ENCODE results near the gene APEX1.
A peak's percentile ranks its signal among the peaks of the same experiment; 100 is the strongest.

The APEX1 gene

DNA sequence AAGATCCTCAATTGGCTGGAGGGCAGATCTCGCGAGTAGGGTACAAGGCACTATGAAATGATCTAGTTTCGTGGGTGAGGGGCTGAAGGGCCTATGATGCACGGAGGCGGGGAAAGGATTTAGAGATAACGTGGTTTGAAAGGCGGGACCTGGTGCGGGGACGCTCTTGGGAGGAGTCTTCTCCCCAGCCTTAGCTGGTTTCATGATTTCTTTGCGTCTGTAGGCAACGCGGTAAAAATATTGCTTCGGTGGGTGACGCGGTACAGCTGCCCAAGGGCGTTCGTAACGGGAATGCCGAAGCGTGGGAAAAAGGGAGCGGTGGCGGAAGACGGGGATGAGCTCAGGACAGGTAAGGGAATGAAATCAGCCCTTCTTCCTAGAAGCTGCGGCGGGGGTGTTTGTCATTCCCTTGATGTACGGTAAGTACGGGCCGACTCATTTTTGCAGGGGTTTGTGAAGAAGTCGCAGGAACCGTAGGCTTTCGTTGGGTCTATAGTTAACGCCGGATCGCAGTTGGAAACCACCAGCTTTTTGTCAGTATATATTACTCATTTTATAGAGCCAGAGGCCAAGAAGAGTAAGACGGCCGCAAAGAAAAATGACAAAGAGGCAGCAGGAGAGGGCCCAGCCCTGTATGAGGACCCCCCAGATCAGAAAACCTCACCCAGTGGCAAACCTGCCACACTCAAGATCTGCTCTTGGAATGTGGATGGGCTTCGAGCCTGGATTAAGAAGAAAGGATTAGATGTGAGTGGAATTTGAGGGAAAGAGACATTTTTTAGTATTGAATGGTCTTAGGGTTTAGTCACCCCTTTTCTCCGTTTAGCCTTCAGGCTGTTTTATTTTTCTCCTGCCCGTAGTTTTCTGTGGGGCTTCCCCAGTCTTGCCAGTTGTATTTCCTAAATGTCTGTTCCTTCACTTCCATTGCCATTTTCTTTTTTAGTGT is 602 bp downstream of the APEX1 start:
- H3K9me3 Mint-ChIP-seq: no peaks in the 10 kb centered on the region
- H3K27ac Mint-ChIP-seq: no peak overlapping the region
- H3K36me3 Mint-ChIP-seq (ENCODE audit: low read depth): peaks cover 42% of the 10 kb centered on the region
- no peaks in the 10 kb centered on the region for H3K27me3 Mint-ChIP-seq
- H3K4me3 Mint-ChIP-seq: no peak overlapping the region
- DNase-seq (no peak), ATAC-seq (peak; percentile 71)
- peaks cover 40% of the 10 kb centered on the region for H3K4me1 Mint-ChIP-seq

DNA sequence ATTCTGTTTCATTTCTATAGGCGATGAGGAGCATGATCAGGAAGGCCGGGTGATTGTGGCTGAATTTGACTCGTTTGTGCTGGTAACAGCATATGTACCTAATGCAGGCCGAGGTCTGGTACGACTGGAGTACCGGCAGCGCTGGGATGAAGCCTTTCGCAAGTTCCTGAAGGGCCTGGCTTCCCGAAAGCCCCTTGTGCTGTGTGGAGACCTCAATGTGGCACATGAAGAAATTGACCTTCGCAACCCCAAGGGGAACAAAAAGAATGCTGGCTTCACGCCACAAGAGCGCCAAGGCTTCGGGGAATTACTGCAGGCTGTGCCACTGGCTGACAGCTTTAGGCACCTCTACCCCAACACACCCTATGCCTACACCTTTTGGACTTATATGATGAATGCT is 1.9 kb downstream of the APEX1 start:
- H3K36me3 Mint-ChIP-seq (ENCODE audit: low read depth): peaks cover 32% of the 10 kb centered on the region
- H3K27ac Mint-ChIP-seq: peak overlapping the region; percentile 58

DNA sequence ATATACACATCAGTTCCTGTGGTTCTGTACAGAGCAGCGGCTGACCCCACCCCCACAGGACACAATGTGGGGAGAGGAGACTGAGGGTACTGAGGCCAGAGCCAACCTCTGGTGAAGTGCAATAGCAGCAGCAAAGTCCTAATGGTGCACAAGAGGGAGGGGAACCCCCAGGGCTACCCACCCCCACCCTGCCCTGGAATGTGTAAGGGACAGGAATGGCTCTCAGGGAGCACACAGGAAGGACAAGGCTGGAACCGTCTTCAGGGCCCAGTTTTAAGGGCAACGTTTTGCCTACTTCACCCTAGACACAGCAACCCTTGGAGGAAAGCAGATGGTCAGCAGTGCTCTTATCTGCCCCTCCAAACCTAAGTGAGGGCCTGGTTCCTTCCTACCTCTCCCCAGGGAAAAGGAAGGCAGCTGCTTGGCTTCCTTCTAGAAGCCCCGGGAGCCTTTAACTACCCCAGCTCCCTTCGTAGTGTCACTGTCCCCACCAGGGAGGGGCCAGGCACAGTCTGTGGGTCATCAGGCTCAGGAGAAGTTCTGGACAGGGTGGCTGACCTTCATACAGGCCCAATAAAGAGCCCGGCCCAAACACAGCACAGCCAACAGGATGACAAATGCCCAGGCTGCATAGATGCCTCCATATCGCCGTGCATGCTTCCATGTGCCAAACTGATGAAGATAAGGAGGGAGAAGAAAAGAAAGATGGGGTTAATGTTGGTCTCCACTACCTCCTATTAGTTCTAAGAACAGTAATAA is 3.2 kb downstream of the APEX1 start:
- Mint-ChIP-seq H3K4me1 (peaks cover 45% of the 10 kb centered on the region), H3K27ac (peak overlapping the region; percentile 25), H3K9me3 (no peaks in the 10 kb centered on the region), H3K36me3 (ENCODE audit: low read depth) (peaks cover 24% of the 10 kb centered on the region), H3K4me3 (no peak overlapping the region), H3K27me3 (peaks cover 5% of the 10 kb centered on the region)
- no peak for ATAC-seq
- DNase-seq: no peak

More for the DNA sequence above, 1.9 kb downstream of the APEX1 start:
- H3K4me3 Mint-ChIP-seq: no peak overlapping the region
- H3K4me1 Mint-ChIP-seq: peaks cover 49% of the 10 kb centered on the region
- peaks cover 5% of the 10 kb centered on the region for H3K27me3 Mint-ChIP-seq
- no peak for DNase-seq
- no peak for ATAC-seq
- no peaks in the 10 kb centered on the region for H3K9me3 Mint-ChIP-seq

DNA sequence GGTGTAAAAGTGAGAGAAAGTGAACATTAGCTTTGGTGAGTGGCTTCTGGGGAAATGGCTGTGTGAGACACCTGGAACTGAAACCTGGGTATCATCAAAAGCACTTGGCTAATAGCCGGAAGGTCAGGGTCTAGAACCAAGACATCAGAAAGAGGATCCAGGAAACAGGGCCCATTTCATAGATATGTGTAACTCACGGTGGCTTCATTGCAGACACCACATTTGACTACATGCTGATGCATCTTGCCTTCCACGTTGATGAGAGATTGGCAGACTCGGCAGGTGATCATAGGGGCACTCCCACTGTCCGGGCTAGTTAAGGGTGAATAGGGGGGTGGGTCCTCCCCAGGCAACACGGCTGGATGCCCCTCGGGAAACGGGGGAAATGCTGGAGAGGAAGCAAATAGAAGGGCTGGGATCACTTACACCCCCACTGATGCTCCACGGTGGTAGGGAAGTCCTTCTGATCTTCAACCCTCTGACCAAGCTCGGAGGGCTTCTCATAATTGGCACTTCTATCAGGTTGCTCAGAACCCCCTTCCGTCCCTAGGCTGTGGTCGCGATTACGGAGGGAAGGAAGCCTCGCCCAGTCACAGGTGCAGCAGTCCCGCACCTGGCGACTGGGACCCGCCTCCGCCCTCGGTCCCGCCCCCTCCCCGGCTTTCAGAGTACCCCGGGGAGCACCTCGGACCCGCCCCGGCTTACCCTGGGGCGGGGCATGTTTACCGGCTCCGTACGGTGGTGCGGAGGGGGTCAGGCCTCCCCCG is 5.6 kb downstream of the APEX1 start:
- H3K4me1 Mint-ChIP-seq: peaks cover 43% of the 10 kb centered on the region
- peak; percentile 48 for DNase-seq
- peak overlapping the region; percentile 87 for H3K4me3 Mint-ChIP-seq
- peaks cover 24% of the 10 kb centered on the region for H3K36me3 Mint-ChIP-seq (ENCODE audit: low read depth)
- no peak for ATAC-seq
- peaks cover 5% of the 10 kb centered on the region for H3K27me3 Mint-ChIP-seq
- H3K27ac Mint-ChIP-seq: peak overlapping the region; percentile 88
- H3K9me3 Mint-ChIP-seq: no peaks in the 10 kb centered on the region

DNA sequence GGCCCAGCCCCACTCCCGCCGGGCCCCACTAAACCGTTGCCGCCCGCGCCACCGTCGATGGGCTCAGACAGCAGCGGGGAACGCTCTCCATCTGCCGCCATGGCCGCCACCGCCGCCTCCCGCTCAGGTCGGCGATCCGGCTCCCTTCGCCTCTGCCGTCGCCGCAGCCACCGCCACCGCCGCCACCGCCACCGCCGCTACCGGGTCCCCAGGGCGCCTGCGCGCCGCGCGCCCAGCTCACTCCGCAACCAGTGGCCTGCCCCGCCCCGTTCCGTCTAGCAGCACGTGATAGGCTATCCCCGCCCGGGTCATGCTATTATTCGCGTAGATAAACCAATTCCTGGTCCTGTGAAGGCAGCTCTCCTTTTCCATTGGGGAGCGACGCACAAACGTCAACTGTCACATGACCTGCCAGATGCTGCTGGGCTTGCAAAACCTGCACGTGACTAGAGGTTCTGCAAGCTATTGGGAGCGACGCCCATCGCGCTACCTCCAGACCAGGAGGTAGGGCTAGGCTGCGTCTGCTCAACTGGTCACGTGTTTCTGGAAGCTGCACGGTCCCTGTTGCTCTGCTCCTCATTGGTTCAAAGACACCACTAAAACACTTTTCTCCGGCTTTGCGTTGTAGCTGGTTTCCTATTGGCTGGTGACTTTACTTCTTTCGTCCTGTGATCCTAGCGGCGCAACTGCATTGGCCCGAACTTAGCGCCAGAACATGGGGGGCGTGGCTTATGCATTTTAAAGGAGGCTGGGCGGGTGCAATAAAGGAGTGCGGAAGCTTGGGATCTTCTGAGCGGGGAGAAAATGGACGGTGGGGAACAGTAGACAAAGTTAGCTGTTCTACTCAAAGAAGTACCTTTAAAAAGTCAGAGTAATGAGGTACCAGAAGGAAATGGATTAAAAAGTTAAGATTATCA is 6.5 kb downstream of the APEX1 start, which contains the start of gene PIP4P1:
Gene PIP4P1, minus strand, starts transcription at position 210 of the 917 bp plus-strand sequence. Its CDS starts 109 bp downstream, at position 101.
- Mint-ChIP-seq H3K4me3 (peak within 1 kb of the TSS; percentile 87), H3K4me1 (peaks cover 43% of the 10 kb centered on the region), H3K27me3 (peaks cover 5% of the 10 kb centered on the region), H3K36me3 (ENCODE audit: low read depth) (peaks cover 24% of the 10 kb centered on the region), H3K9me3 (no peaks in the 10 kb centered on the region), H3K27ac (peak within 1 kb of the TSS; percentile 93)
- peak; percentile 98 for ATAC-seq
- peak; percentile 98 for DNase-seq

DNA sequence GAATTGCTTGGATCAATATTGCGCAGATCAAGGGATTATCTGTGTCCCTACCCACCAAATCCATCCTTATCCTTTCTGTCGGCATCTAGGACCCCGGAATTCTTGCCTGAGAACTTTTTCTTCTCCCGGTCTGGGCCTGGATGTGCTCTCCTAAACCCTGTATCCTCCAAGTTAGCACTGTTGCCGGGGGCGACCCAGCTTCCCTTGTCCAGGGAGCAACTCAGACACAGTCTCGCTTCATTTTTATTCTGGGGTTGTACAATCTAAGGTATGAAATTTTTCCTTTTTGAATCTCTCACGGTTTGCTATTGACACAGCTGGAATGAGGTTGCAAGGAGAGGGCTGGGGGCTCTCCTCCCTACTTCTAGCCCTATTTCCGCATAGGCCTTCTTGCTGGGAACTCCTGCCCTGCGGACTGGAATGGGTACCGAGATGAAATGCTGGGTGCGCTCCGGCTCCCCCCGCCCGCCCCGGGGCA is 13.8 kb downstream of the APEX1 start:
- Mint-ChIP-seq H3K4me1 (peaks cover 44% of the 10 kb centered on the region), H3K9me3 (no peaks in the 10 kb centered on the region)
- ATAC-seq: peak; percentile 0

DNA sequence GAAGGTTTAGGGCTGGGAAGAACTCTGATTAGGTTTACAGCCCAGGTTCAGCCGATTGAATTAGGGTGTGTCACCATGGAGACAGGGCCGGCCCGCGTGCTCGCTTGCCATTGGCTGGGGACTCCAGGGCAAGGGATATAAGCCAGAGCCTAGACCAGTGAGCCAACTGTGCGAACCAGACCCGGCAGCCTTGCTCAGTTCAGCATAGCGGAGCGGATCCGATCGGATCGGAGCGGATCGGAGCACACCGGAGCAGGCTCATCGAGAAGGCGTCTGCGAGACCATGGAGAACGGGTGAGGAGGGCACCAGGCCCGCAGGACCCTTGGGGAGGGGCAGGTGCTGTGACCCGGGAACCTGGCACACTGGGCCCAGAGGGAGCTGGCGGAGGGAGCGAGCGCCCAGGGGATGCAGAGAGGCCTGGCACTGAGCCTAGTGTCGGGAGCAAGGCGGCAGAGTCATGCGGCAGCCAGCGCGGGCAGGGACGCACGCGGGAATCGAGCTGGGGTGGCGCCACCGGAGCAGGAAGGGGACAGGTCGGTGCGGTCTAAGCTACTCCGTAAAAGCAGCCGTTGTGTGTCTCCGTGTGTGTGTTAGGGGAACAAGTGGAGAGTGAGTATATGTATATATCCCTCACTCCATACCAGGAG is 14.3 kb downstream of the APEX1 start, which contains the start of gene PNP:
Gene PNP, plus strand, starts transcription at position 165 of the 648 bp plus-strand sequence. Its CDS starts 119 bp downstream, at position 284.
- DNase-seq: peak; percentile 90
- Mint-ChIP-seq H3K27ac (peak within 1 kb of the TSS; percentile 99), H3K4me3 (peak within 1 kb of the TSS; percentile 99), H3K36me3 (ENCODE audit: low read depth) (peaks cover 46% of the 10 kb centered on the region), H3K9me3 (no peaks in the 10 kb centered on the region), H3K4me1 (peaks cover 48% of the 10 kb centered on the region), H3K27me3 (peaks cover 1% of the 10 kb centered on the region)
- peak; percentile 96 for ATAC-seq

More for the DNA sequence above, 13.8 kb downstream of the APEX1 start:
- H3K27me3 Mint-ChIP-seq: peaks cover 1% of the 10 kb centered on the region
- peak overlapping the region; percentile 99 for H3K4me3 Mint-ChIP-seq
- no peak for DNase-seq
- H3K27ac Mint-ChIP-seq: peak overlapping the region; percentile 99
- H3K36me3 Mint-ChIP-seq (ENCODE audit: low read depth): peaks cover 40% of the 10 kb centered on the region

DNA sequence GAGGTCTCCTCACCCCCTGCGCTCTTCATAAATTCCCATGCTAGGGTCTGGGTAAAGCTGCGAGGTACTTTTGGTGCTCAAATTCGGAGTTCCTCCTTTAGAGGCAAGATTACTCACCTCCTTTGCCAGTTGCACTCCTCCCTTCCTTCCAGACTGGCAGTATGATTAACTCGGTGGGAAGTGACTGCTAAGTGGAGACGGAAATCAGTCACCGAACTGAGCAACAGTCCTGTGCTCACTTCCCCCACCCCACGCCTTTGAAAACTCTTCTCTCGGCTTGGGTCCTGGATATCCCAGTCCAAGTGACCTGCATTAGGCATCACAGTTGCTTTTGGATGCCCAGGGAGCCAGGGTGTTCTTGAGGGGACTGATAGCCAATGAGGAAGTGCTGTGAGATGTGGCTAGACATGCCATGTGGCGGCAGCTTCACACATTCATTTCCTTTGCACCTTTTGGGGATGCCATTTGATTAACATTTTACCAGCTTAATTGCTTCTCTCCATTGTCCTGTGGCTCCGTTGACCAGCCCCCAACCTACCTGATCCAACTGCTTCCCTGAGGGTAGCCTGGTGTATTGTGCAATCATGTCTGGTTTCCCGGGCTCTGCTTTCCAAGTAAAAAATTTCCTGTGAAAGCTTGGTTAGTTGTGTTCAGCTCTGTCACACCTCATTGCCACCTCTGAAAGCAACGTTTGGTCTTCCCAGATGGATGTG is 15.0 kb downstream of the APEX1 start:
- peaks cover 52% of the 10 kb centered on the region for H3K36me3 Mint-ChIP-seq (ENCODE audit: low read depth)
- H3K4me1 Mint-ChIP-seq: peaks cover 51% of the 10 kb centered on the region
- no peaks in the 10 kb centered on the region for H3K9me3 Mint-ChIP-seq
- peak; percentile 79 for ATAC-seq
- H3K4me3 Mint-ChIP-seq: peak overlapping the region; percentile 99
- DNase-seq: peak; percentile 55
- peak overlapping the region; percentile 99 for H3K27ac Mint-ChIP-seq
- H3K27me3 Mint-ChIP-seq: peaks cover 1% of the 10 kb centered on the region

DNA sequence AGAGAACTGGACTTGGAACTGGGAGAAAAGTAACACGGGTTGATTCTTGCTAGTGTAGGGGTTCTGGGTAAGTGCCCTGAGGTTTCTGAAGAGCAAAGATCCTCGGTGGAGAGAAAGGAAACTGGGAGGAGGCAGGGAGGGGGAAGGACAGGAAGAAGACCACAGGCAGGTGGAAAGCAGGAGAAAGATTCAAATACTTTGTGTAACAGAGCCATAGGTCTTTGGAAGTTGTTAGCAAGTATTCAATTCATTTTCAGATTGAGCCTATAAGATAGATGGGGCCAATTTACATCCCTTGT is 15.5 kb downstream of the APEX1 start:
- peaks cover 56% of the 10 kb centered on the region for H3K4me1 Mint-ChIP-seq
- H3K27me3 Mint-ChIP-seq: peaks cover 1% of the 10 kb centered on the region
- DNase-seq (no peak), ATAC-seq (no peak)
- H3K27ac Mint-ChIP-seq: peak overlapping the region; percentile 99
- H3K4me3 Mint-ChIP-seq: peak overlapping the region; percentile 99
- no peaks in the 10 kb centered on the region for H3K9me3 Mint-ChIP-seq
- peaks cover 57% of the 10 kb centered on the region for H3K36me3 Mint-ChIP-seq (ENCODE audit: low read depth)

DNA sequence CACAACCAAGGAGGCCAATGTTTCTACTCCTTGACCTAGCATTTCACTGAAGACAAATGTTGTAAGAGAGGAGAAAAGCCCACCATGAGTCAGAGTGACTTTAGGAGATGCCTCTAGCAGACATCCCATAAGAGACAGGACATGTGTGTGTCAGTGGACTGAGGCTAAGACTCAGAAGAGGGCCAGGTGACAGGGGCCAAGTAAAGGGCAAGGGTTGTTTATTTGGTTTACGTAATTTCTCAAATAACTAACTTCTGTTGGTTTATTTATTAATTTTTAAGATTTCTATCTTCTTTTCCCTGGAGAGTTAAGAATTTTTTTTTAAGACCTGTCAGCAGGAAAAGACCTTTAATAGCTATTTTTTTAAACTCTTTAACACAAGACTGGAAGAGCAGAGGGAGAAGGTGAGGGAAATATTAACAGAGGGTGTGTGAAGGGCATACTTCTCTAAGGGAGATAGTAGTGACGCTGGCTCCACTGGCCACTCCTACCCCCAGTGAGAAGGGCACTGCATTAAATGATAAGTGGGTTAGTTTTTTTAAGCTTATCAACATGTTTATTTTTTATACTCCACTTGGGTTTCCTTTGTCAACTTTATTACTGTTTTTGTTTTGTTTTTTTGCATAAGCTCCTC is 17.6 kb downstream of the APEX1 start:
- Mint-ChIP-seq H3K36me3 (ENCODE audit: low read depth) (peaks cover 78% of the 10 kb centered on the region), H3K4me1 (peaks cover 77% of the 10 kb centered on the region), H3K27me3 (peaks cover 1% of the 10 kb centered on the region), H3K9me3 (no peaks in the 10 kb centered on the region), H3K4me3 (peak overlapping the region; percentile 99), H3K27ac (peak overlapping the region; percentile 80)
- no peak for DNase-seq
- no peak for ATAC-seq

DNA sequence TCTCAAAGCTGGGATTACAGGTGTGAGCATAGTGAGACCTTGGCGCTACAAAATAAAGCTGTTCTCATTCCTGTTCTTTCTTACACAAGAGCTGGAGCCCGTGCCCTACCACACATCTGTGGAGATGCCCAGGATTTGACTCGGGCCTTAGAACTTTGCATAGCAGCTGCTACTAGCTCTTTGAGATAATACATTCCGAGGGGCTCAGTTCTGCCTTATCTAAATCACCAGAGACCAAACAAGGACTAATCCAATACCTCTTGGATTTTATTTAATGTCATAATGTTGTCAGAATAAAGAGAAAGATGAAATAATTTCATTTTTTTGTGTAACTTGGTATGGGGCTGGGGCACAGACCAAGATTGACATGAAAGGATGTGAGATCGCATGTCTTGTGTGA is 21.8 kb downstream of the APEX1 start:
- Mint-ChIP-seq H3K36me3 (ENCODE audit: low read depth) (peaks cover 74% of the 10 kb centered on the region), H3K9me3 (no peaks in the 10 kb centered on the region), H3K4me1 (peaks cover 63% of the 10 kb centered on the region), H3K27ac (peak overlapping the region; percentile 85), H3K4me3 (peak overlapping the region; percentile 18), H3K27me3 (no peaks in the 10 kb centered on the region)
- no peak for ATAC-seq
- no peak for DNase-seq

DNA sequence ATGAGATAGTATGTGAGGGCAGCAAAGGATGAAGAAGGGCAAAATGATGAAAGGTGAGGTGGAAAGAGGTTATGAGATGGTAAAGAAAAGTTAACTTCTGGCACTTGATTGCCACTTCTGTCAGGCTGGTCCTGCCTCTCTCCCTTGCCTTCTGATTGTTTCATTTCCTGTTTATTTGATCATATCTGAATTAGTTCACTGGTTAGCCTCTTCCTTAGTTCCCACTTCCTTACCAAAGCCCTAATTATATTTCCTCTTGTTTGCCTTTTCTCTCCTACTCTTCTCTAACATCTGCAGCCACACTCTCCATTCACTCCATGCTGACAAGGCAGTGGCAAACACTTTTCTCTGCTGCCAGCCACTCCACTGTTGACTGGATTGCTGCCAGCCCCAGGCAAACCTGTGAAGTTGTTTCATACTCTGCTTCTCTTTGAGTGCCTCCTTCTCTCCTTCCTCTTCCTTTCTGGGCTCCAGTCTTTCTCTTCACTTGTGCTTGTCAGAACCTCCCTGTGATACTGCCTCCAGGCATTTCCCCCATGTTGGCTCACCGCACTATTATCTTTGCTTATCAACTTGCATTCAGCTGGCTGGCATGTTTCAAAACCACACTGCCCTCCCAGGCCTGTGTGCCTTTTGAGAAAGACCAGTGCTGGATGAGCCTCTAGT is 22.3 kb downstream of the APEX1 start:
- no peaks in the 10 kb centered on the region for H3K27me3 Mint-ChIP-seq
- H3K27ac Mint-ChIP-seq: peak overlapping the region; percentile 85
- peaks cover 68% of the 10 kb centered on the region for H3K36me3 Mint-ChIP-seq (ENCODE audit: low read depth)
- H3K4me1 Mint-ChIP-seq: peaks cover 59% of the 10 kb centered on the region
- ATAC-seq (peak; percentile 25), DNase-seq (no peak)
- H3K9me3 Mint-ChIP-seq: no peaks in the 10 kb centered on the region
- H3K4me3 Mint-ChIP-seq: peak overlapping the region; percentile 26
